Measurements from ENCODE around the gene ACOX3. TPM values are rescaled to one million over a fixed set of nuclear protein-coding genes. Genes with fewer than 3 reads are reported as not detected.

Gene ACOX3
- total and polyA plus RNA-seq, 4 donors: 15.6 to 32.2 (median 21.5) TPM

GRCh38 chr4:8328456-8328855 lies 112.1 kb downstream of the ACOX3 start:
- Histone ChIP-seq H3K27me3 (ENCODE audit: control insufficient read depth in 3 of 3, insufficient read depth in 3 of 3, low read length in 2 of 3) (no peaks in the 10 kb centered on the region), H3K4me3 (no peak overlapping the region), H3K36me3 (ENCODE audit: control insufficient read depth in 4 of 4, insufficient read depth in 4 of 4, low read length in 4 of 4) (no peaks in the 10 kb centered on the region), H3K9me3 (ENCODE audit: control insufficient read depth in 4 of 4, insufficient read depth in 3 of 4, low read length in 3 of 4) (peaks cover 0 to 4% (median 0%) of the 10 kb centered on the region in 4 donors), H3K4me1 (ENCODE audit: control insufficient read depth in 5 of 5, insufficient read depth in 5 of 5, low read length in 5 of 5) (peaks cover 0 to 4% (median 0%) of the 10 kb centered on the region in 5 donors), H3K27ac (ENCODE audit: low read depth in 1 of 2, low read length in 1 of 2) (no peak overlapping the region), H3K9ac (ENCODE audit: insufficient read depth in 1 of 2, low read length in 2 of 2) (no peak overlapping the region)
- ATAC-seq (ENCODE audit: insufficient read depth, low FRiP score): no peak
- WGBS, 2 donors: 73 to 91% methylated on average over 3 of the region's 3 CpGs
- no peak for DNase-seq
- TF ChIP-seq CTCF (IDR thresholded peaks at IDR 0.05; ENCODE audit: control extremely low read depth, extremely low read depth): no peak

GRCh38 chr4:8326206-8326605 lies 114.3 kb downstream of the ACOX3 start:
- H3K36me3 ChIP-seq (ENCODE audit: control insufficient read depth in 4 of 4, insufficient read depth in 4 of 4, low read length in 4 of 4): no peaks in the 10 kb centered on the region
- TF ChIP-seq CTCF (IDR thresholded peaks at IDR 0.05; ENCODE audit: control extremely low read depth, extremely low read depth): no peak
- peaks cover 0 to 4% (median 0%) of the 10 kb centered on the region in 5 donors for H3K4me1 ChIP-seq (ENCODE audit: control insufficient read depth in 5 of 5, insufficient read depth in 5 of 5, low read length in 5 of 5)
- H3K27me3 ChIP-seq (ENCODE audit: control insufficient read depth in 3 of 3, insufficient read depth in 3 of 3, low read length in 2 of 3): no peaks in the 10 kb centered on the region
- ATAC-seq (ENCODE audit: insufficient read depth, low FRiP score) (no peak), DNase-seq (no peak)
- peaks cover 0 to 4% (median 0%) of the 10 kb centered on the region in 4 donors for H3K9me3 ChIP-seq (ENCODE audit: control insufficient read depth in 4 of 4, insufficient read depth in 3 of 4, low read length in 3 of 4)
- H3K27ac ChIP-seq (ENCODE audit: low read depth in 1 of 2, low read length in 1 of 2): no peak overlapping the region
- H3K4me3 ChIP-seq: no peak overlapping the region
- no peak overlapping the region for H3K9ac ChIP-seq (ENCODE audit: insufficient read depth in 1 of 2, low read length in 2 of 2)

GRCh38 chr4:8325291-8325973 lies 115.1 kb downstream of the ACOX3 start:
- no peak for TF ChIP-seq CTCF (IDR thresholded peaks at IDR 0.05; ENCODE audit: control extremely low read depth, extremely low read depth)
- no peaks in the 10 kb centered on the region for H3K27me3 ChIP-seq (ENCODE audit: control insufficient read depth in 3 of 3, insufficient read depth in 3 of 3, low read length in 2 of 3)
- ATAC-seq (ENCODE audit: insufficient read depth, low FRiP score) (no peak), DNase-seq (peak in 1 of 3 donors; percentile 2)
- H3K9ac ChIP-seq (ENCODE audit: insufficient read depth in 1 of 2, low read length in 2 of 2): no peak overlapping the region
- peaks cover 0 to 2% (median under 1%) of the 10 kb centered on the region in 5 donors for H3K4me1 ChIP-seq (ENCODE audit: control insufficient read depth in 5 of 5, insufficient read depth in 5 of 5, low read length in 5 of 5)
- WGBS, 2 donors: 73 to 76% methylated on average over 8 of the region's 8 CpGs
- peaks cover 0 to 4% (median 0%) of the 10 kb centered on the region in 4 donors for H3K9me3 ChIP-seq (ENCODE audit: control insufficient read depth in 4 of 4, insufficient read depth in 3 of 4, low read length in 3 of 4)
- H3K27ac ChIP-seq (ENCODE audit: low read depth in 1 of 2, low read length in 1 of 2): no peak overlapping the region
- H3K36me3 ChIP-seq (ENCODE audit: control insufficient read depth in 4 of 4, insufficient read depth in 4 of 4, low read length in 4 of 4): no peaks in the 10 kb centered on the region
- H3K4me3 ChIP-seq: no peak overlapping the region
